ENCODE results near the gene GAS2L2. TPM values are rescaled to one million over a fixed set of nuclear protein-coding genes. Genes with fewer than 3 reads are reported as not detected.

The GAS2L2 gene
- total and polyA plus RNA-seq, 5 donors from 2014 or later, result not detected

DNA sequence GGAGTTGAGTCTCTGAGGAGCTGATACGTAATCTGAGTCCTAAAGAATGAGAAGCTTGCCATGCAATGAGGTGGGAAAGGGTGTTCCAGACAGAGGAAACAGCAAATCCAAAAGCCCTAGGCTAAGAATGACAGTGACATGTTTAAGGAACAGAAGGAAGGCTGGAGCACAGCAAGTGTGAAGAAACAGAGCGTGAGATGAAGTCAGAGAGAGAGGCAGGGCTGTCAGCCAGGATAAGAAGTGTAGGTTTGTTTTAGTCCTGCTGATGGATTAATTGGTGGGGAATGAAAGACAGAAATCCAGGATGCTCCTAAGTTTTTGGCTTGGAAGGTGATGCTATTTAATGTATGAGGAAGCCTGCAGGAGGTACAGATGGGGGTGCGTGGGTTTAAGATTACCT lies 27.9 kb upstream of the GAS2L2 start:
- Histone ChIP-seq H3K4me3 (ENCODE audit: low read depth, low read length) (no peak overlapping the region), H3K27ac (ENCODE audit: insufficient read depth, low read length, poor library complexity, severe bottlenecking) (no peak overlapping the region), H3K36me3 (ENCODE audit: control insufficient read depth, insufficient read depth, low read length) (no peaks in the 10 kb centered on the region), H3K4me1 (ENCODE audit: control insufficient read depth, insufficient read depth, low read length, poor library complexity, severe bottlenecking) (no peaks in the 10 kb centered on the region), H3K27me3 (ENCODE audit: control insufficient read depth, insufficient read depth, low read length) (peaks cover 5% of the 10 kb centered on the region), H3K9me3 (ENCODE audit: control insufficient read depth in 2 of 2, low read length in 2 of 2) (no peaks in the 10 kb centered on the region)
- peaks cover 0 to 2% (median 0%) of the 10 kb centered on the region in 4 donors for H3K4me1 Mint-ChIP-seq
- no peaks in the 10 kb centered on the region for H3K36me3 Mint-ChIP-seq
- DNase-seq (no peak), ATAC-seq (ENCODE audit: low read depth in 2 of 2) (no peak)
- H3K27ac Mint-ChIP-seq, result no peak overlapping the region
- H3K4me3 Mint-ChIP-seq, result no peak overlapping the region
- peaks cover 29% of the 10 kb centered on the region for H3K27me3 Mint-ChIP-seq
- H3K9me3 Mint-ChIP-seq, result peaks cover 0 to 2% (median 0%) of the 10 kb centered on the region in 7 donors

DNA sequence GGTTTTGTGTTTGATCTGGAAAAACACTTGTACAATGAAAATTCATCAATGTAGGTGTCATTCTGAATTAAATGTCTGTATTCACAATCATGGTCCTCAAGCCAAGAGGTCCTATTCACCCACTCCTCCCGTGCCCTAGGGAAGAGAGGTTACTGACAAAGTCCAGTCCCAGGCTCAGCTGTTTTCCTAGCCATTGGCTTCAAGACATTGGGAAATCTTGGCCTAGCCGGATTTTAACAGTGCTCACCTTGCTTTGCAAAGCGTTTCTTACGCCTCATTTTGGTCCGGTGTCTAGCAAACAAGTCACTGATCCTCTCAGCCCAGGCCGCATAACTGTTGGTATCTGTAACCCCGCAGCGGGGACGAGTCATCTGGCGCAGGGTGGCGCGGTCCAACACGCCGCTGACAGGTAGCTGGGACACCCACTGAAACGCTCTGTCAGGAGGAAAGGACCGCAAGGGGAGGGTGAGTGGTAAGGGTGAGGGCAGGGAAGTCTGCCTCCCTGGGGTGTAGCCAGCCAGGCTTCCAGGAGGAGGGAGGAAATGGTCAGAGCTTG lies 25.7 kb upstream of the GAS2L2 start:
- Mint-ChIP-seq H3K4me1 (peaks cover 0 to 2% (median 0%) of the 10 kb centered on the region in 4 donors), H3K27ac (no peak overlapping the region), H3K27me3 (peaks cover 39% of the 10 kb centered on the region), H3K9me3 (peaks cover 0 to 2% (median 0%) of the 10 kb centered on the region in 7 donors), H3K36me3 (no peaks in the 10 kb centered on the region), H3K4me3 (no peak overlapping the region)
- no peaks in the 10 kb centered on the region for H3K9me3 ChIP-seq (ENCODE audit: control insufficient read depth in 2 of 2, low read length in 2 of 2)
- H3K27me3 ChIP-seq (ENCODE audit: control insufficient read depth, insufficient read depth, low read length), result peaks cover 5% of the 10 kb centered on the region
- no peaks in the 10 kb centered on the region for H3K4me1 ChIP-seq (ENCODE audit: control insufficient read depth, insufficient read depth, low read length, poor library complexity, severe bottlenecking)
- H3K27ac ChIP-seq (ENCODE audit: insufficient read depth, low read length, poor library complexity, severe bottlenecking), result no peak overlapping the region
- ATAC-seq (ENCODE audit: low read depth in 2 of 2) (no peak), DNase-seq (no peak)
- no peak overlapping the region for H3K4me3 ChIP-seq (ENCODE audit: low read depth, low read length)
- no peaks in the 10 kb centered on the region for H3K36me3 ChIP-seq (ENCODE audit: control insufficient read depth, insufficient read depth, low read length)

DNA sequence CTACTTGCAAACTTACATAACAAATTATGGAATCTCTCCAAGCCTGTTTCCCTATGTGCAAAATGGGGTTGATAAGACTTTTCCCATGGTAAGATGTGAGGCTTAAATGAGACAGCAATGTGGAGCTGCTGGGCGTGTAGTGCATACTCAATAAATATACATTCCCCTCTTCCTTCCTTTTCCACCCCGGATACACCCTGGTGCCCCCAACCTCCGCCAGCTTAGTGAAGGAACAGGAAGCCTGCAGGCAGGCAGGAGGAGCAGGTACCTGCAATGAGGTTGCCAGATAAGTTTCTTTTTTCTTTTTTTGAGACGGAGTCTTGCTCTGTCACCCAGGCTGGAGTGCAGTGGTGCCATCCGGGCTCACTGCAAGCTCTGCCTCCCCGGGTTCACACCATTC lies 22.5 kb upstream of the GAS2L2 start:
- no peak overlapping the region for H3K27ac ChIP-seq (ENCODE audit: insufficient read depth, low read length, poor library complexity, severe bottlenecking)
- no peaks in the 10 kb centered on the region for H3K4me1 Mint-ChIP-seq
- H3K27ac Mint-ChIP-seq, result no peak overlapping the region
- ATAC-seq (ENCODE audit: low read depth in 2 of 2), result no peak
- no peaks in the 10 kb centered on the region for H3K4me1 ChIP-seq (ENCODE audit: control insufficient read depth, insufficient read depth, low read length, poor library complexity, severe bottlenecking)
- no peaks in the 10 kb centered on the region for H3K9me3 ChIP-seq (ENCODE audit: control insufficient read depth in 2 of 2, low read length in 2 of 2)
- no peak for DNase-seq
- peaks cover 38% of the 10 kb centered on the region for H3K27me3 Mint-ChIP-seq
- no peaks in the 10 kb centered on the region for H3K9me3 Mint-ChIP-seq
- no peaks in the 10 kb centered on the region for H3K36me3 Mint-ChIP-seq
- no peaks in the 10 kb centered on the region for H3K36me3 ChIP-seq (ENCODE audit: control insufficient read depth, insufficient read depth, low read length)
- no peak overlapping the region for H3K4me3 Mint-ChIP-seq
- peaks cover 7% of the 10 kb centered on the region for H3K27me3 ChIP-seq (ENCODE audit: control insufficient read depth, insufficient read depth, low read length)
- H3K4me3 ChIP-seq (ENCODE audit: low read depth, low read length), result no peak overlapping the region

DNA sequence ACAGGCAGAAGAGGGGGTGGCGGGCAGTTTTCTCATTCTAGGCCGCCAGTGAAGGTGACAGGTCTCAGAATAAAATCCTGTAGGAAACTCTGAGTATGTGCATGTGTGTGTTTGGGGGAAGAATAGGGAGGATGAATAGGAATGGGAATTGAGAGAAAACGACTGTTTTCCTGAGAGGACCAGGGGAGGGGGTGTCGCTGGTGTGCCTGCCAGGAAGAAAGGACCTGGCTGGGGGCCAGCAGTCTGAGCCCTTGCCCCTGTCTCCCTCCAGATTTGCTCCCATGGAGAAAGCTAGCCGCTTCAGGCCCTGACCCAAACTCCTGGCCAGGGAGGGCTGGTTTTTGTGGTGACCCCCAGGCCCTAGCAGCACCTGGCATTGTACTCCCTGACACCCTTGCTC lies 22.0 kb upstream of the GAS2L2 start:
- Mint-ChIP-seq H3K36me3 (no peaks in the 10 kb centered on the region), H3K27ac (no peak overlapping the region), H3K4me1 (no peaks in the 10 kb centered on the region), H3K4me3 (no peak overlapping the region), H3K27me3 (peaks cover 38% of the 10 kb centered on the region), H3K9me3 (no peaks in the 10 kb centered on the region)
- no peak for ATAC-seq (ENCODE audit: low read depth in 2 of 2)
- H3K36me3 ChIP-seq (ENCODE audit: control insufficient read depth, insufficient read depth, low read length), result no peaks in the 10 kb centered on the region
- H3K27me3 ChIP-seq (ENCODE audit: control insufficient read depth, insufficient read depth, low read length), result peaks cover 7% of the 10 kb centered on the region
- H3K4me1 ChIP-seq (ENCODE audit: control insufficient read depth, insufficient read depth, low read length, poor library complexity, severe bottlenecking), result no peaks in the 10 kb centered on the region
- H3K9me3 ChIP-seq (ENCODE audit: control insufficient read depth in 2 of 2, low read length in 2 of 2), result no peaks in the 10 kb centered on the region
- DNase-seq, result no peak
- no peak overlapping the region for H3K4me3 ChIP-seq (ENCODE audit: low read depth, low read length)
- H3K27ac ChIP-seq (ENCODE audit: insufficient read depth, low read length, poor library complexity, severe bottlenecking), result no peak overlapping the region

DNA sequence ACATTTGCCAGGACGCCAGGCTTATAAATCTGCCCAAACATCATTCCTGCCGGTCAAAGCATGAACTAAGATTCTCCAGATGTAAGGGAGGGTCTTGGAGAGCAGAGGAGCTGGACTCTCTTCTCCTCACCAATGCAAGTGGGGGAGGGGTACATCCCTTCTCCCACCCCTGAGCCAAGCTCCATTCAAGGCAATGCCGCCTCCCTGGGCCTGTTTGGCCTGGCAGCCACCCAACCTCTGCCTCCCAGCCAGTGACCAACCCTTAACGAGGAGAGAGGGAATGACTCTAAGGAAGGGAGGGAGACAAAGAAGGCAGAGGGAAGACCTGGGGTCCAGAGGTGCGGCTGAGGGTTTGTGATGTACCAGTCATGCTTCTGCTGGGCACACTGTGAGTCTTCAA lies 21.5 kb upstream of the GAS2L2 start:
- no peaks in the 10 kb centered on the region for H3K9me3 Mint-ChIP-seq

GRCh38 chr17:35773679-35774425 lies 20.8 kb upstream of the GAS2L2 start:
- H3K36me3 ChIP-seq (ENCODE audit: control insufficient read depth, insufficient read depth, low read length), result no peaks in the 10 kb centered on the region
- H3K4me1 Mint-ChIP-seq, result no peaks in the 10 kb centered on the region
- H3K4me3 ChIP-seq (ENCODE audit: low read depth, low read length), result no peak overlapping the region
- no peak overlapping the region for H3K4me3 Mint-ChIP-seq
- H3K27ac Mint-ChIP-seq, result no peak overlapping the region
- H3K27me3 ChIP-seq (ENCODE audit: control insufficient read depth, insufficient read depth, low read length), result peaks cover 4% of the 10 kb centered on the region
- ATAC-seq (ENCODE audit: low read depth in 2 of 2), result no peak
- no peak for DNase-seq
- H3K36me3 Mint-ChIP-seq, result no peaks in the 10 kb centered on the region
- H3K9me3 ChIP-seq (ENCODE audit: control insufficient read depth in 2 of 2, low read length in 2 of 2), result no peaks in the 10 kb centered on the region
- no peak overlapping the region for H3K27ac ChIP-seq (ENCODE audit: insufficient read depth, low read length, poor library complexity, severe bottlenecking)
- no peaks in the 10 kb centered on the region for H3K4me1 ChIP-seq (ENCODE audit: control insufficient read depth, insufficient read depth, low read length, poor library complexity, severe bottlenecking)
- no peaks in the 10 kb centered on the region for H3K9me3 Mint-ChIP-seq
- H3K27me3 Mint-ChIP-seq, result peaks cover 33% of the 10 kb centered on the region

More for the DNA sequence above, 21.5 kb upstream of the GAS2L2 start:
- H3K4me3 ChIP-seq (ENCODE audit: low read depth, low read length), result no peak overlapping the region
- H3K9me3 ChIP-seq (ENCODE audit: control insufficient read depth in 2 of 2, low read length in 2 of 2), result no peaks in the 10 kb centered on the region
- H3K27ac ChIP-seq (ENCODE audit: insufficient read depth, low read length, poor library complexity, severe bottlenecking), result no peak overlapping the region
- ATAC-seq (ENCODE audit: low read depth in 2 of 2), result no peak
- DNase-seq, result no peak
- H3K4me1 ChIP-seq (ENCODE audit: control insufficient read depth, insufficient read depth, low read length, poor library complexity, severe bottlenecking), result no peaks in the 10 kb centered on the region
- Mint-ChIP-seq H3K4me3 (no peak overlapping the region), H3K27ac (no peak overlapping the region), H3K4me1 (no peaks in the 10 kb centered on the region), H3K27me3 (peaks cover 34% of the 10 kb centered on the region), H3K36me3 (no peaks in the 10 kb centered on the region)
- peaks cover 5% of the 10 kb centered on the region for H3K27me3 ChIP-seq (ENCODE audit: control insufficient read depth, insufficient read depth, low read length)
- H3K36me3 ChIP-seq (ENCODE audit: control insufficient read depth, insufficient read depth, low read length), result no peaks in the 10 kb centered on the region

- no peak for DNase-seq
- no peak overlapping the region for H3K27ac ChIP-seq (ENCODE audit: insufficient read depth, low read length, poor library complexity, severe bottlenecking)
- no peaks in the 10 kb centered on the region for H3K9me3 ChIP-seq (ENCODE audit: control insufficient read depth in 2 of 2, low read length in 2 of 2)
- H3K4me3 ChIP-seq (ENCODE audit: low read depth, low read length), result no peak overlapping the region
- Mint-ChIP-seq H3K27ac (no peak overlapping the region), H3K27me3 (peaks cover 31% of the 10 kb centered on the region), H3K4me1 (no peaks in the 10 kb centered on the region), H3K9me3 (no peaks in the 10 kb centered on the region), H3K4me3 (no peak overlapping the region), H3K36me3 (no peaks in the 10 kb centered on the region)
- peaks cover 4% of the 10 kb centered on the region for H3K27me3 ChIP-seq (ENCODE audit: control insufficient read depth, insufficient read depth, low read length)
- no peaks in the 10 kb centered on the region for H3K36me3 ChIP-seq (ENCODE audit: control insufficient read depth, insufficient read depth, low read length)
- ATAC-seq (ENCODE audit: low read depth in 2 of 2), result no peak
- H3K4me1 ChIP-seq (ENCODE audit: control insufficient read depth, insufficient read depth, low read length, poor library complexity, severe bottlenecking), result no peaks in the 10 kb centered on the region
These were observed 20.1 kb upstream of the GAS2L2 start for GRCh38 chr17:35773129-35773528.
